DOHH2 (cell line): ENCODE data around the gene CNBP.

Source experiments
- CTCF ChIP-seq: fragments of 200-600 bp; sonication (generic); IDR thresholded peaks from one replicate; pipeline ENCODE4 v1.5.1; 2014; ENCODE audit warnings: antibody characterized with exemption, mild to moderate bottlenecking, low read depth, low read length; ENCODE audit not compliant: poor library complexity, severe bottlenecking
- EZH2phosphoT487 ChIP-seq: fragments of 200-600 bp; sonication (generic); IDR thresholded peaks from 2 replicates; pipeline ENCODE4 v1.6.1; 2017; ENCODE audit warnings: borderline replicate concordance, mild to moderate bottlenecking, antibody characterized with exemption, low read length, moderate library complexity, mixed read lengths

- TF ChIP-seq EZH2phosphoT487 (no peak), CTCF (no peak)
Measured at GRCh38 chr3:129213238-129213637, 29.5 kb upstream of the CNBP start.
